Testis (tissue), 5 donors: ENCODE data around the gene RPL36. TPM values are rescaled to one million over a fixed set of nuclear protein-coding genes. Genes with fewer than 3 reads are reported as not detected.

Experiments
- DNase-seq: peaks from one replicate; pipeline ENCODE4 v3.0.0-alpha.2; 2019
- H3K27ac ChIP-seq, 2 donors: fragments of 200-600 bp; sonication (generic); one replicate each; pipeline ENCODE4 v1.5.1; 2019
- H3K27me3 ChIP-seq: fragments of 200-600 bp; sonication (generic); one replicate; pipeline ENCODE4 v1.5.1; 2019
- H3K36me3 ChIP-seq: fragments of 200-600 bp; sonication (generic); one replicate; pipeline ENCODE4 v1.5.1; 2017; ENCODE audit warnings: low read depth; ENCODE audit errors: missing control alignments
- H3K4me1 ChIP-seq: fragments of 200-600 bp; sonication (generic); one replicate; pipeline ENCODE4 v1.5.1; 2019
- H3K4me3 ChIP-seq, 2 donors: fragments of 200-600 bp; sonication (generic); one replicate each; pipeline ENCODE4 v1.5.1; 2017 to 2019
- H3K9me3 ChIP-seq: fragments of 200-600 bp; sonication (generic); one replicate; pipeline ENCODE4 v1.5.1; 2017
- POLR2A ChIP-seq: fragments of 450-650 bp; IDR thresholded peaks from one replicate; pipeline ENCODE4 v1.6.1; 2017; ENCODE audit warnings: antibody characterized with exemption, mild to moderate bottlenecking, moderate library complexity
- WGBS, 2 donors: methylation state at CpG; one replicate each; pipeline ENCODE4 v1.1.5; 2018; 5-methylcytosine and 5-hydroxymethylcytosine counted together
- intact Hi-C: fragments of 100-400 bp; cut with DNase I; formaldehyde crosslinking; loops from one replicate; pipeline ENCODE4 v1.15.1; 2023; ENCODE audit warnings: low total_unique reads
- long read RNA-seq, 2 donors: transcript quantifications; one replicate each; lab custom pipeline, GENCODE V29; 2026
- polyA plus RNA-seq: library from polyadenylated mRNA; stranded (reverse); fragments of 350-450 nt; fragmentation: Illumina TruSeq; extraction: RNeasy Lipid Tissue Mini Kit (QIAGEN cat#74804); gene quantifications from one replicate; pipeline ENCODE4 v1.2.3, GENCODE V29; 2014; ENCODE audit warnings: low read depth, low replicate concordance; ENCODE audit not compliant: insufficient read depth
- total RNA-seq, 2 donors: library from RNA; depleted of rRNA; stranded (reverse); fragments of >200 nt; gene quantifications; one replicate each; pipeline ENCODE4 v1.2.3, GENCODE V29; 2016
- TF ChIP-seq, protein P1 (sequence below), 3 experiments: fragments of 450-650 bp in 2 of 3; fragments of 200-600 bp in 1 of 3; sonication (generic) in 1 of 3; IDR thresholded peaks; one replicate each; pipeline ENCODE4 v1.5.1; 2016 to 2019; ENCODE audit warnings: antibody characterized with exemption in 3 of 3, mild to moderate bottlenecking in 2 of 3, moderate library complexity in 1 of 3

Gene RPL36
- total RNA-seq: 100 to 1,000 TPM; 331 to 531 TPM
- polyA plus RNA-seq: 497 TPM
- long read RNA-seq, donor 1, transcript RPL36-202 (3 exons, 556 nt): minor isoform, 138 of 1,120 reads
- long read RNA-seq, donor 1, transcript RPL36-204 (3 exons, 452 nt): minor isoform, 8 of 1,120 reads
- long read RNA-seq, donor 1, transcript RPL36-201 (4 exons, 707 nt): major isoform, 908 of 1,120 reads
- long read RNA-seq, donor 1, partial matches to known transcripts: 31 of 1,120 reads
- long read RNA-seq, donor 1, other reads (novel, unspliced or antisense): 31 of 1,120 reads
- long read RNA-seq, donor 2, transcript RPL36-201 (4 exons, 707 nt): major isoform, 444 of 700 reads
- long read RNA-seq, donor 2, transcript RPL36-202 (3 exons, 556 nt): minor isoform, 107 of 700 reads
- long read RNA-seq, donor 2, partial matches to known transcripts: 73 of 700 reads
- long read RNA-seq, donor 2, other reads (novel, unspliced or antisense): 71 of 700 reads

DNA sequence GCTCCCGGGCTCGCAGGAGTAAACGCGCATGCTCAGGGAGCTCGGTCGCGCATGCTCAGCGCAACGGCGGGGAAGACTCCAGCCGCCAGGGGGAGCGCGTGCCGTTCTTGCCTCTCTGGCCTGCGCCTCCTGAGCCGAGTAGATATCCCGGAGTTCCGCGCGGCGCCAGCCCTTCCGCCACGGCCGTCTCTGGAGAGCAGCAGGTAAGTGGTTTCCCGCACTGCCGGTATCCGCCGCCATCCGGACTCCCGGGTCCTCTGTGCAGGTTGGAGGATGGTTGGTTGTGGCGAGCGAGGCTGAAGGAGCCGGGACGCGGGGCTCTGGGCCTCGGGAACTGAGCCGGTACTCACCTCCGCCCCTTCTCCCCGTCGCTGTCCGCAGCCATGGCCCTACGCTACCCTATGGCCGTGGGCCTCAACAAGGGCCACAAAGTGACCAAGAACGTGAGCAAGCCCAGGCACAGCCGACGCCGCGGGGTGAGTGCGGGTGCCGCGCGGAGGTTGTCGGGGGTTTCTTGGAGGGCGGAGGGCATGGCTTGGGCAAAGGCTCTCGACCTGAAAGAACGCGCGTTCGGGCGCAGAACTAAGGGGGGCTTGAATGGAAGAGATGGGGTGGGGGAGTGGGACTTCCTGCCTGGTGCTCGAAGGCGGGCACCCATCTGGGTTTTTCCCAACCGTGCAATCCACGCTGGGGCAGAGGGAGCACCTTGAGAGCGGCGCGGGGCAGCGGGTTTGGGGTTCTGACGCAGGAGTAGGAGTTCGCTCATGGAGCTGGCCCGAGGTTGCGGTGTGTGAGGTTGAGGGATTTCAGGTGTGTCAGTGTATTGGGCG is at the start of gene RPL36:
Gene RPL36 (plus strand): TSS at position 171 of the 830 bp plus-strand sequence. CDS start 213 bp downstream, at position 384.
- Histone ChIP-seq H3K9me3 (no peaks in the 10 kb centered on the region), H3K27me3 (no peaks in the 10 kb centered on the region), H3K4me1 (peaks cover 14% of the 10 kb centered on the region), H3K27ac (peak within 1 kb of the TSS; percentile 83 to 93), H3K4me3 (peak within 1 kb of the TSS; percentile 69 to 97), H3K36me3 (no peaks in the 10 kb centered on the region)
- 1% methylated on average over 32 to 61 of the region's 73 CpGs for WGBS, 2 donors
- TF ChIP-seq POLR2A: peak; percentile 10
- TF ChIP-seq, protein P1, sequence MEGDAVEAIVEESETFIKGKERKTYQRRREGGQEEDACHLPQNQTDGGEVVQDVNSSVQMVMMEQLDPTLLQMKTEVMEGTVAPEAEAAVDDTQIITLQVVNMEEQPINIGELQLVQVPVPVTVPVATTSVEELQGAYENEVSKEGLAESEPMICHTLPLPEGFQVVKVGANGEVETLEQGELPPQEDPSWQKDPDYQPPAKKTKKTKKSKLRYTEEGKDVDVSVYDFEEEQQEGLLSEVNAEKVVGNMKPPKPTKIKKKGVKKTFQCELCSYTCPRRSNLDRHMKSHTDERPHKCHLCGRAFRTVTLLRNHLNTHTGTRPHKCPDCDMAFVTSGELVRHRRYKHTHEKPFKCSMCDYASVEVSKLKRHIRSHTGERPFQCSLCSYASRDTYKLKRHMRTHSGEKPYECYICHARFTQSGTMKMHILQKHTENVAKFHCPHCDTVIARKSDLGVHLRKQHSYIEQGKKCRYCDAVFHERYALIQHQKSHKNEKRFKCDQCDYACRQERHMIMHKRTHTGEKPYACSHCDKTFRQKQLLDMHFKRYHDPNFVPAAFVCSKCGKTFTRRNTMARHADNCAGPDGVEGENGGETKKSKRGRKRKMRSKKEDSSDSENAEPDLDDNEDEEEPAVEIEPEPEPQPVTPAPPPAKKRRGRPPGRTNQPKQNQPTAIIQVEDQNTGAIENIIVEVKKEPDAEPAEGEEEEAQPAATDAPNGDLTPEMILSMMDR (IDR thresholded peaks at IDR 0.05): peak; percentile 92 to 99 (median 97)
- peak; percentile 97 for DNase-seq
- intact Hi-C loops: no loop called here

DNA sequence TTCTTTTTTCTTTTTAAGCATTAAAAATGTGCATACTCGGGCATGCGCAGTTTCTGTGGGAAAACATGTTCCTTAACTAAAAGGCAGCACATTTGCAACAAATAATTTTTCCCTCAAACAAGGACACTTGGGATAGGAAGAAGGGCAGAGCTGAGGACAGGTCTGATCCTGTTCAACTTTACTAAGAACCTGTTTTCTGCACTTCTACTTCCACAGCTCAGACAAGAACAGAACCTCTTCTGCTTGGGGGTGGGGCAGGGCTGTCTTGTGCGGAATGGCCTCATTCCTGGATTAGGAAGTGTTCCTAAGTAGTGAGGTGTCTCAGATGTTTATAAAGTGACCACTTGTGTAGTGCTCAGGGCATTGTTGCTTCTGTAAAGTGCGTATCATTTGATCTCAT is 48.9 kb upstream of the RPL36 start:
- no peak for DNase-seq
- H3K4me3 ChIP-seq: no peak overlapping the region
- intact Hi-C loops: no loop called here
- peaks cover 5% of the 10 kb centered on the region for H3K4me1 ChIP-seq
- 91 to 92% methylated on average over 4 of the region's 4 CpGs for WGBS, 2 donors
- no peak overlapping the region for H3K27ac ChIP-seq
- no peak for TF ChIP-seq POLR2A
- TF ChIP-seq, protein P1 (IDR thresholded peaks at IDR 0.05): no peak
- no peaks in the 10 kb centered on the region for H3K36me3 ChIP-seq
- no peaks in the 10 kb centered on the region for H3K9me3 ChIP-seq
- no peaks in the 10 kb centered on the region for H3K27me3 ChIP-seq

DNA sequence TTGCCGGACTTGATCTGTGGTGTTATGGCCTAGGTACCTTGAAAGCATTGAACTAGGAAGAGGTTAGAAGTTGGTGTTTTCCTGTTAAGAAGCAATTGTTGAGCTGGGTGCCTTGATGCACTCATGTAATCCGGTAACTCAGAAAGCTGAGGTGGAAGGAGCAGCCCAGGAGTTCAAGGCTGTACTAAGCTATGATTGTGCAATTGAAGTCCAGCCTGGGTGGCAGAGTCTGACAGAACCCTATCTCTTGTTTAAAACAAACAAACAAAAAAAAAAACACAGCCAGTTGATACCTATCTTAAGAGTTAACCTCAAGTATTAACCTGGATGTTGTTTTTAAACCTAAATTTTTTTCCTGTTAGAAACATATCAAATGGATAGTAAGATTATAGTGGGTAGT is 47.9 kb upstream of the RPL36 start:
- Histone ChIP-seq H3K36me3 (no peaks in the 10 kb centered on the region), H3K27ac (no peak overlapping the region), H3K4me3 (no peak overlapping the region), H3K9me3 (no peaks in the 10 kb centered on the region), H3K27me3 (no peaks in the 10 kb centered on the region), H3K4me1 (no peaks in the 10 kb centered on the region)
- TF ChIP-seq, protein P1 (IDR thresholded peaks at IDR 0.05): no peak
- TF ChIP-seq POLR2A: no peak
- intact Hi-C loops: no loop called here
- 69 to 81% methylated on average over 2 of the region's 2 CpGs for WGBS, 2 donors
- no peak for DNase-seq

DNA sequence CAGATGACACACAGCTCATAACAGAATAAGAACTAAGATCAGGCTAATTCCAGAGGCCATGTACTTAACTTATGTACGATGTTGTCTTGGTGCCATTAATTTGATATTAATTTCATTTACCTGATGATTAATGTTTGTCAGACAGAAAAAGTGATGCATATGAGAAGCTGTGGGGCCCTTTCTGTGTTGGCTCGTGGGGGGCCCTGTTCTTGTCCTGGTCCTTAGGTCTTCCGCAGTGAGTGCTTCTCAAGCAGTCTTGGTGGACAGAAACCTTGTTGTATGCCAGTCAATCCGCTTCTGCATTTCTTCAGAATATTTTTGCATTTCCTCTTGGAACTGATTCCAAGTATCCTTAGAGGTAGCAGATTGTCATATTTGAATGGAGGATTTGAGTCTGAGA is 47.0 kb upstream of the RPL36 start:
- Histone ChIP-seq H3K27ac (no peak overlapping the region), H3K9me3 (no peaks in the 10 kb centered on the region), H3K4me3 (no peak overlapping the region), H3K27me3 (no peaks in the 10 kb centered on the region), H3K36me3 (no peaks in the 10 kb centered on the region), H3K4me1 (no peaks in the 10 kb centered on the region)
- 87 to 92% methylated on average over 4 of the region's 4 CpGs for WGBS, 2 donors
- intact Hi-C loops: no loop called here
- DNase-seq: no peak
- no peak for TF ChIP-seq POLR2A
- TF ChIP-seq, protein P1 (IDR thresholded peaks at IDR 0.05): no peak
